CD1c-positive myeloid dendritic cell (primary cell): ENCODE measurements around the gene SLC3A2.

Source experiments
- DNase-seq: peaks from one replicate; pipeline ENCODE4 v3.0.0-alpha.2; 2016; ENCODE audit errors: extremely low spot score

The SLC3A2 gene

GRCh38 chr11:62910141-62910882 is 29.6 kb downstream of the SLC3A2 start:
- DNase-seq: no peak

GRCh38 chr11:62911137-62912130 is 30.7 kb downstream of the SLC3A2 start:
- DNase-seq: no peak

- DNase-seq: no peak
These were observed 31.6 kb downstream of the SLC3A2 start for GRCh38 chr11:62912268-62912667.

- no peak for DNase-seq
These were observed 33.7 kb downstream of the SLC3A2 start for GRCh38 chr11:62914416-62914815.

GRCh38 chr11:62917906-62918502 is 37.3 kb downstream of the SLC3A2 start:
- no peak for DNase-seq

GRCh38 chr11:62918531-62918930 is 37.8 kb downstream of the SLC3A2 start:
- no peak for DNase-seq

GRCh38 chr11:62919476-62919875 is 38.8 kb downstream of the SLC3A2 start:
- no peak for DNase-seq

GRCh38 chr11:62919898-62920640 is 39.4 kb downstream of the SLC3A2 start:
- DNase-seq: no peak

- DNase-seq: no peak
These were observed 40.5 kb downstream of the SLC3A2 start, which contains the start of gene CHRM1 for GRCh38 chr11:62921201-62921572. TSS of gene CHRM1 (minus strand) at chr11:62921363. CDS start at chr11:62911100, 10,263 bp downstream.

- DNase-seq: no peak
These were observed 41.0 kb downstream of the SLC3A2 start for GRCh38 chr11:62921573-62922188.

- DNase-seq: no peak
These were observed 41.5 kb downstream of the SLC3A2 start for GRCh38 chr11:62922189-62922589.

- DNase-seq: peak; percentile 30
These were observed 42.1 kb downstream of the SLC3A2 start for GRCh38 chr11:62922653-62923431.

GRCh38 chr11:62923601-62924411 is 43.1 kb downstream of the SLC3A2 start:
- DNase-seq: no peak

- DNase-seq: no peak
These were observed 44.6 kb downstream of the SLC3A2 start for GRCh38 chr11:62925308-62925707.

GRCh38 chr11:62925745-62926679 is 45.3 kb downstream of the SLC3A2 start:
- DNase-seq: no peak

- DNase-seq: no peak
These were observed 46.2 kb downstream of the SLC3A2 start for GRCh38 chr11:62926680-62927455.

GRCh38 chr11:62928011-62928410 is 47.3 kb downstream of the SLC3A2 start:
- DNase-seq: no peak

- DNase-seq: no peak
These were observed 49.5 kb downstream of the SLC3A2 start for GRCh38 chr11:62930157-62930556.
